NCI-H2107 (cell line): Measurements from ENCODE around the gene AMDHD1.
"Not testable (repeated sequence)": the region's sequence is repeated elsewhere in the genome, so short reads cannot be mapped to it uniquely, and the experiment has no call there.

Experiments
- DNase-seq: peaks from one replicate; lab custom pipeline; 2025; lab: John Stamatoyannopoulos, UW

The AMDHD1 gene

DNA sequence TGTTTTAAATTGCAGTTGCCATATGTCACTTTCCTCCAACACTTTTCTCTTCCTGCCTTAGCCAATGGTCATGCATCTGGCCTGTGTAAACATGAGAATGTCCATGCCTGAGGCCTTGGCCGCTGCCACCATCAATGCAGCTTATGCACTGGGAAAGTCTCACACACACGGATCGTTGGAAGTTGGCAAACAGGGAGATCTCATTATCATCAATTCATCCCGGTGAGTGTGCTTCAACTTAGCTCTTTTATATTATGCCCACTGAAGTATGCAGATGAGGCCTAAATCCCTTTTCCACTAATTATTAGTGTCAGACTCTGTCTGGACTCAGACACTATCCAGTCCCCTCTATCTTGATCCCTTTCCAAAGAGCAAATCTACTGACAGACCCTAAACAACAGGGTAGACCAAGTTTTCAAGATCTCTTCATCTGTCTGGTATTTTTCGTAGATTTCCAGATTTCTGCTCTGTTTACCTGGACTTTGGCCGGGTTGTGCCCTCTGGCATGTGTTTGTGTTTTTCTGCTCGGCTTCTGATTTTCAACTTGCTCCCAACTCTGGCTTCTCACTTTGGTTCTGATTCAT lies 23.2 kb downstream of the AMDHD1 start:
- no peak for DNase-seq

DNA sequence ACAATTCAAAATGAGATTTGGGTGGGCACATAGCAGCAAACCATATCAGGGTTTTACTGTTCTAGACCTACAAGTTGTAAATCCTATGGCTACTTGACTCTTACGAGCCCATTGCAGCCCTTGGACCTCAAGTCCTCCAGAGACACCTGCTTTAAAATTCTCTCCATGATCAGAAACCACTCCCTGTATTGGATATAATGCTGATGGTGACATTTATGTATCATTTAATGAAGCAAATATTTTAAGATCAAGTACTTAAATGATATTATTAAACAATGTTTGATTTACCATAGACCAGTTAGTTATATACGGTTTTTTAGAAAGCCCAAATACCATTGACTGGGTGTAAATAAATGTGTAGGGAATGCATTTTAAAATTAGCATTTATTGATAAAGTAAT lies 24.2 kb downstream of the AMDHD1 start:
- no peak for DNase-seq

DNA sequence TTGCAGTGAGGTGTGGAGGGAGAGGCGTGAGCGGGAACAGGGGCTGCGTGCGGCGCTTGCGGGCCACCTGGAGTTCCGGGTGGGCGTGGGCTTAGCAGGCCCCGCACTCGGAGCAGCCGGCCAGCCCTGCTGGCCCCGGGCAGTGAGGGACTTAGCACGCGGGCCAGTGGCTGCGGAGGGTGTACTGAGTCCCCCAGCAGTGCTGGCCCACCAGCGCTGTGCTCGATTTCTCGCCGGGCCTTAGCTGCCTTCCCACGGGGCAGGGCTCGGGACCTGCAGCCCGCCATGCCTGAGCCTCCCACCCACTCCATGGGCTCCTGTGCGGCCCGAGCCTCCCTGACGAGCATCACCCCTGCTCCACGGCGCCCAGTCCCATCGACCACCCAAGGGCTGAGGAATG lies 26.0 kb downstream of the AMDHD1 start:
- not testable (repeated sequence) for DNase-seq

DNA sequence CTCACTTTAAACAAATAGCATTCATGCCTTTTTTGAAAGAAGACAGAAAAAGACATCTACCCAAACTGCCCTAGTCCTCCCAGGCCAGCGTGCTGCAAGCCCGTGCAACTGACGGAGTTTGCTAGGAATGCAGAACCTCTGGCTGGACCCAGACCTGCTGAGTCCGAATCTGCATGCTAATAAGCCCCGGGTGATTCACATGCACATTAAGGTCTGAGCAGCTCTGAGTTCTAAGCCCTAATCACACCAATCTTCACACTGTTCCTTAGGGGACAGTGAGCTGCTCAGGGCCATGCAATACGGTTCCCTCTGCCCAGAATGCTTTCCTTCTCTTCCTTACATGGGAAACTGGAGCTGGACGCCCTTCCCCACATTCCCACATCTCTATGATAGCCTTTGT lies 27.8 kb downstream of the AMDHD1 start:
- no peak for DNase-seq

DNA sequence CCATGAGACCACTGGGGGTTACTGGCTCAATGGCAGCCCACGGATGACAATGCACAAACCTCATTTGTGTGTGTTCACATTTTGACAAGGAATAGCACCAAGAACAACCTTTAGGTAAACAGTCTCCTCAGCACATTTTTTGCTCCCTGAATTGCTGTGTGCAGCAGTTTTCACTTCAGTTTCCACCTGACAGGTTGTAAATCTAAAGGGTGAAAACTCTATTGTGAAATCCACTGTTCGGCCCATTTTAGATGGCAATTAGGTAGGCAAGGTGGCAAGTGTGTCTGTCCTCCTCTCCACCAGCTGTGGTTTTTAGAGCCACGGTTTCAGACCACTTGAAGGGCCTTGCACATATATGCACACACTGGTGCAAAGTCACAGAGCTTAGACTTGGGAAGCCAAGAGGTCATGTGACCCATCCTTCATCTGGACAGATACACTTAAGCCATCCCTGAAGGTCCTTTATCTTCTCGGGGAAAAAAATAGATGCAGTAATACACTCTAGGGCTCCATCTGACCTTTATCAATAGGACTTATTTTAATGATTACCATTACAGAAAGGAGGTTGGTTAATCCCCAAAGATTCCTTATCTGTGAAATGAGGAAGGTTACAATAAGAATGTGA lies 29.8 kb downstream of the AMDHD1 start:
- no peak for DNase-seq

DNA sequence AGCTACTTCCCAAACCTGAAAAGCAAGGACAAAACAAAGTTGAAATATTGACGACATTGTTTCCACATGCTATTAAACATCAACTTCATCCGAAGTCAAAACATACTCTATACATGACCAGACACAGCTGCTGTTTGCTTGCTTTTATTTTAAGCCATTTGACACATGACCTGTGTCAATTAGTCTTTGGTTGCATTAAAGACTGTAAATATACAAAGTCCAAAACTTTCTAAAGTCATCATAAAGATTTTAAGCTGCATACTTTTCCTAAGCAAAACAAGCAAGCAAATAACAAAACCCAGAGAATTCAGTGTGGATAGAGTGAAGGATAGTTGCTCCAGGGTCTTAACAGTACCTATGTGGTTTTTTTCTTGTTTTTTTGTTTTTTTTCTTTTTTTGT lies 31.2 kb downstream of the AMDHD1 start:
- DNase-seq, result no peak

DNA sequence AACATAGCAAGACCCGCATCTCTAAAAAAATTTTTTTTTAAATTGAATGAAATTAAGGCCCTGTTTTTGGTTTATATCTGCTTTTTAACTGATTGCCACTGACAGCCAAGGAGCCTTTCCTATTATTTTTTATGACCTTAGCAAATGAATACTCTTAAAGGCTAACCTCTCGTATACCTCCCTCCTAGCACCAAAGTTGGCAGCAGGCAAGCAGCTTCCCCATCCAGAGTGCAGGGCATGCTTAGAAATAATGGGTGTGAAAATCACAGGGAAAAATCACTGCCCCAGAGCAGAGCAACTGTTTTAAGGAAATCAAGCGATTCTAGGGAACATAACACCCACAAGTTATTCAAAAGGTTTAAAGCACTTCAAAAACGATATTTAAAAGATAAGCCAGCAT lies 32.4 kb downstream of the AMDHD1 start:
- no peak for DNase-seq

DNA sequence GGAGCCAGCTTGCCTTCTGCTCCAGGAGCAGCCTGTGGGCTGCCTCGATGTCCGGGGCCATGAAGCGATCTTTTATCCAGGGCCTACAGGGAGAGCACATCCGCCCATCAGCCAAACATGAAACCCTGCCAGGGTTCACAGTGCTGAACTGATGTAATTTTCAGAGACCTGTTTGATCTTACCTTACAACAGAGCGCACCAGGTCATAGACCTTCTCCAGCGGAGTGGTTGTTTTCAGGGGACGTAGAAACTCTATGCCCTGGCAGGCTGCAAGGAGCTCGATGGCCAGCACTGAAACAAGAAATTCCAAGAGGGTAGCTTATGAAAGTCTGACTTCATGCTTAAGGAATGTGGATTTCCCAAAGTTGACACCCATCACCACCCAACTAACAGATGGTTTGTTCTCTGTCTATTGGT lies 33.3 kb downstream of the AMDHD1 start:
- no peak for DNase-seq

DNA sequence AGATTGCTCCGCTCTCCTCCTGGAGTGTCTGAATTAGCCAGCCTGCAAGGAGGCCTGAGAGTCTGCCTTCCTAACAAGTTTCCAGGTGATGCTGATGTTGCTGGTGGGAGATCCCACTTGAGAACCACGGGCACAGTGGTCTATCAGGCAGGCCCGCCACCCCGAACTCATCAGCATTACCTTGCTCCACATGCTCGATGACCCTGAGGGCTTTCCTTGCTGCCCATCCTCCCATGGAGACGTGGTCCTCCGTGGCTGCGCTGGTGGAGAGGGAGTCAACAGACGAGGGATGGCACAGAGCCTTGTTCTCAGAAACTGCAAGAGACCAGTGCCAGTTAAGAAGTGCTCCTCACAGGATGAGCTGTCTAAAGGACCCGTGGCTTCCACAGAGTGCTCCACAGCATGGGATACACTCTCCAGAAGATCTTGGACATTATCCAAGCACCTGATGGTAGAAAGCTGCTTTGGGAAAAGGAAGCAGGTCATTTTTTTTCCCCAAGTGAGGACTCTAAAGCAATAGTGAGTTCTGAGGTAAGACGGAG lies 34.7 kb downstream of the AMDHD1 start:
- no peak for DNase-seq

DNA sequence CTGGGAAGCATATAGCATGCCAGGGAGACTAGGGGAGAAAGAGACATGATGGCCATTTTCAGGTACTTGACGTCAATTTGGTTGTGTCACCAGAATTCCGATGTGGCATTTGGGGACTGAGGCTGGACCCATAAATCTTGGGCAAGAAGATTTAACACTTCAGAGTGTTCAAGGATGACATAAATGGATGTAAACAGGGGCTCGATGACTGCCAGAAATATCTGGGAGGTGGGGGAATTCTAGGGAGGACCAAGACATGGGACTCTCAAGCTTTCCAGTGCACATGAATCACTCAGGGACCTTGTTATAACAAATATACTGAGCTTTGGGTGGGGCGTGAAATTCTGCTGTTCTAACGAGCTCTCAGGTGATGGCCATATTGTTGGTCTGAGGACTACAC lies 35.2 kb downstream of the AMDHD1 start:
- DNase-seq, result no peak

DNA sequence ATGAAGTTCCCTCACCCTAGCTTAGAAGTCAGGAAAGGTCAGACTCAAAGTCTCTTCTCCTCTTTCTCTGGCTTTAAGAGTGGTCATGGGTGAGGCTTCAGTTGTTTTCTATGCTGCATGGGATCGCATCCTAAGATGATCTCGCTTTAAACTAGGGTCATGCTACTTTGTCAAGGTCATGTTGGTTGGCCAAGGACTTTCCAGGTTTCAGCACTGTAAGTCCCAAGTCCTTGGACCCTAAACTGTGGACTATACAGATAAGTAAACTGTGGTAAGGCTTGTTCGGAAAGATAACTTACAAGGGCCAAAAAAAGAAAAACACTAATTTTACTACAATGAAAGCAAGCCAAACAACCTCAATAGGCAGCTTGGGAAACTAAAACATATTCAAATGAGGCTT lies 35.6 kb downstream of the AMDHD1 start:
- DNase-seq, result no peak

DNA sequence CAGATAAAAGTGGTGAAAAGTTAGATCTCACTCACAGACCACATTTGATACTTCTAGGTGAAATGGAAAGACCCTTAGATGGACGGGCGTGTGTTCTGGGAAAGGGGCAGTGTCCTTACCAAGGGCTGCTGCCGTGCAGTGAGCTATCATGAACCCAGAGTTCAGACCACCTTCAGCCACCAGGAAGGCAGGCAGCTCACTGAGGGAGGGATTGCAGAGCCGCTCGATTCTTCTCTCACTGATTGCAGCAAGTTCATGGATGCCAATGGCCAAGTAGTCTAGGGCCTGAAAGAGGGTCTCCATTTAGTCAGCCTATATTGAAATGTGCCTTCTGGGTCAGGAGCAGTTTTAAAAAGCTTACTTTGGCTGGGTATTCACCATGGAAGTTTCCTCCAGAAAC lies 37.3 kb downstream of the AMDHD1 start:
- no peak for DNase-seq

DNA sequence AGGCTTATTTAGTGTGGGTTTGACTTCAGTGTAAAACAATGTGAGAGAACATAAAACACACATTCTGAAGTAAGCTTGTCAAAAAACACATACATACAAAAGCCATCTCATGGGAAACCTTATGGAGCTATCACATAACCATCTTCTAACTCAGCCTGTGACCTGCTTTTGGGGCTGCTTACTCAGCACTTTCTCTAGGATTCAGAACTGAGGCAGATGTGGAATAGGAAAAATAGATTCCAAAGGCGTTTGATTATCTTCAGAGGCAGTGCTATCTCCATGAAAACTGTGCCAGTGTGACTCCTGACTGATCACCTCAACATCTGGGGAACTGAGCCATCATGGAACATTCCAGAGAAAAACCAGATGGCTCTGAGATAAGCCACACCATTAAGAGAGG lies 39.5 kb downstream of the AMDHD1 start:
- no peak for DNase-seq

DNA sequence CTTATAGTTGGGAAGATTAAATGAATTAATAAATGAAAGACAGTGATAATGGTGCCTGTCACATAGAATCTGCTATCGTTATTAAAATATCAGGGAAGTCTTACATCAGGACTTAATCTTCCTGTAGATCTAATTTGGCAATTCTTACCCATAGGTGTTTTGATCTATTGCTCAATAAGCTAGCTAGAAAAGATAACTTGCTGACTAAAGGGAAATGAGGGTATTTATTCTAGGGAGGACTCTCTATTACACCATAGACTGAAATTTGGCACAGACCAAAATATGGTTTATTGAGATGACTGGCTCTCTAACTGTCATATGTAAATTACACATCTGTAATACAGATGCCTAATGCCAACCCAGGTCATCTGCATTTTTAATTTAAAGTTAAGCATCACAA lies 41.6 kb downstream of the AMDHD1 start:
- DNase-seq, result no peak

DNA sequence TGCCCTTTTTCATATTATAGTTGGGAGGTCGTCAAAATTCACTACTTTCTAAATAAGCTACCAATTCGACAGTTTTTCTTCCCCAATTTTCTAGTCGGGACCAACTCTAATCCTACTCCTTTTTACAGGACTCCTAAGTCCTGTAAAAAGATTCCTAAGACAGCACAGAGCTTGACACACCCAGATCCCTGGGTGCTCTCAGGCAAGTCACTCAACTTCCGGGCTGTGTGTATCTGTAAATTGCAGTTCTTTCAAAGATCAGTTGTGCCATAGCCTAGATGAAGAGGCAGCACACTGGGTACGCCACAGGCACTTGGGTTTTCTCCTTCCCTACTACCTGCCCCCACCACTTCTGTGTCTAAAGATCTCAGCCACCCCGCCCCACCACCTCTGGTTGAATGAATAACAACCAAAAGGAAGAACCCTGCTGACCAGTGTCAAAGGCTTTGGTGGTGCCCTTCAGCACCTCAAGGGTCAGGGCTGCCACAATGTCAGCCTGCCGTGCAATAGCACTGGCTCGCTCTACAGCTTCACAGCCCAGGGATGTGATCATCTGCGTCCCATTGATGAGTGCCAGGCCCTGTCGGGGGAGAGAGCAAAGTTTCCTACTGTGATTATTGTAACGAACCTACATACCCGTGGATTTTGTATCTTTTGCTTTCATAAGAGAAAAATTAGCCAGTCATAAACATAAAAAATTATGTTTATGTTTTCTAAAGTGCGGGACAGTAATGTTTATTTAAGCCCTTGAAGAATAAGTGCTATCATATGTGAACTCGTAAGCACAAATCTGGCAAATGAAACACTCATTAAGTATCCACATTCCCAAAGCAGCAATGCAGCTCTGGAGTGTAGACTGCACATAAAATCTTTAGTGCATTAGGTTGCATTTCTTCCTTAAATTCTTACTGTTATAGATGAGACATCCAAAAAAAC lies 43.8 kb downstream of the AMDHD1 start:
- DNase-seq, result no peak

DNA sequence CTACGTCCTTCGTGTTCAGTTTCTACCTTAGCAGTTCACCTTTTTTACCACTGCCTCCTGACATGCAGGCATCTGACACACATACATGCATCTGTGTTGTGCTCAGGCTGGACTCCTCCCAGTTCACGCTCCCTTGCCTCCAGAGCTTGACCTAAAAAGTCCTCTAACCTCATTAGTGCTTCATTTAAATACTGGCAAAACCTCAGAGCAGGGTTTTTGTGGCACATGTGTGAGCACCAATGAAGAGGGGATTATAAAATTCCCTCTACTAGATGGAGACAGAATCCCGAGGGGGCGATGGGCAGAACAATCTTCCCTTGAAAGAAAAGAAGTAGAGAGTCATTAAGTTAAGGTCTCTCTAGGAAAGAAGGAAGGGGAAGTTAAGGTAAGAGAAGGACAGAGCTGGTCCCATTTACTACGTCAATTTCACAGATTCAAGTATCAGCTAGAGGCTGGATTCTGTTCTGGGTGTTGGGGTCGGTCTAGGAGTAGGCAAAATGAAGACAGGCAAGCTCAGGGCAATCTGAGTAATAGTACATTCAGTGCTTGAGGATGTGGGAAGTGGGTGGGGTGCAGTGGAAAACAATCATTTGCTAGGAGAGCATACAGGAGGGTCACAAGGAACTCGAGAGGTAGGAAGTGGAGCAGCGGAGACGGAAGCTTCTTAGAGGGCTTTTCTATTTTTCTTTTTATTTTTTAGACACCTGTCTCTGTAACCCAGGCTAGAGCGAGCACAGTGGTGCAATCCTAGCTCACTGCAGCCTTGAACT lies 45.6 kb downstream of the AMDHD1 start:
- DNase-seq, result no peak

DNA sequence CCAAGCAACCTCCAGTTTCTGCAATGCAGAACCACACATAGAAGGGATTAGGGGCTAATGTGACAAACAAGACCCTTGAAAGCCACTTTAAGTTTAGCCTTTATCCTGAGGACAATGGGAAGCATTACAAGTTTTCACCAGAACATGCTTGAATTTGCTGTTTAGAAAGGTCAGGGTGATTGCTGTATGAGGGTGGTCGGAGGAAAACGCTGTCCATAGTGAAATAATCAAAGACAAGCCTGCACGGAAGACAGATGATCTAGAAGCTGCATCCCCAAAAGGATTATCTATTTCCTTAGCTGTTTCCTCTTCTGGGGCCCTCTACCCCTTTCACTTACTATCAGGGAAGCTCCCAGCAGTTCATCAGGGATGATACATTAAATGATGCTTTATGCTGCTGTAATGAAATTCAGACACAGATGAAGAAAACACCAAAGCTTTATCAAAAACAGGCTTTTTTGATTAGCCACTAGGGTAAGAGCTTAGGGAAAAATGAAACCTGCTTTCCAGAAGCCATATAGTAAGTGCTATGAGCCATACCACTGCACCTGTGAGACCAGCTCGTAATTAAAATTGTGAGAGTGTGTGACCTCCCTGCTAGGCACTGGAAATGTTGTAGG lies 46.5 kb downstream of the AMDHD1 start:
- DNase-seq, result no peak

DNA sequence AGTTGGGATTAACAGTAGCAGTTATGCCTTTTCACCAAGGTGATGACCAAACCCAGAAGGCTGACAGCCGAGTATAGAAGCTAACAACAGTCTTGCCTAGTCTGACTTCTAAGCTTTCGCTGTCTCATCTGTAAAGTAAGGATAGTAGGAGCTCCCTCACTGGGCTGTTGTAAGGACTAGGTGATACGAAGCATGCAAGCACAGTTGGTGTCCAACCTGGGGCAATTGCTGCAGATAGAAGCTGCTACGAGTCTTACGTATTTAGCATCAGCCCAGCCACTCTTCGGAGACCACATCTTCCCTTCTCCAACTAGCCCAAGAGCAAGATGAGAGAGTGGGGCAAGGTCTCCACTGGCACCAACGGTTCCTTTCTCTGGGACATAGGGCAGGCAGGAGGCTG lies 47.0 kb downstream of the AMDHD1 start:
- no peak for DNase-seq

DNA sequence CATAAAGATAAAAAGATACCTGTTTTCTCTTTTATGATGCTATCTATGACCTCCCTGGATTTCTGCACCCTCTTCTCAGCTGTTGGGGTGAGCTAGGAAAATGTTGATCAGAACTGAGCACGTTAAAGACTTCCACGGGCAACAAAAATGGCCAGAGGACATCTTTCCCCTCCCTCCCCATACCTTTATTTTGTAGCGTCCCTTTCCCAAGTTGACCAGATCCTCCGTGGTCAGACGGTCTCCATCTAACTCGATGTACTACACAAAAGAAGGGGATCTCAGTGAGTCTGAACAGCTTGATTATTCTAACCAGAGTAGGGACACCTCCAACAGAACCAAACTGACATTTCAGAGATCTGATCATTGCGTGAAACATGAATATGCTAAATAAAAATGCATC lies 50.8 kb downstream of the AMDHD1 start:
- DNase-seq, result no peak

DNA sequence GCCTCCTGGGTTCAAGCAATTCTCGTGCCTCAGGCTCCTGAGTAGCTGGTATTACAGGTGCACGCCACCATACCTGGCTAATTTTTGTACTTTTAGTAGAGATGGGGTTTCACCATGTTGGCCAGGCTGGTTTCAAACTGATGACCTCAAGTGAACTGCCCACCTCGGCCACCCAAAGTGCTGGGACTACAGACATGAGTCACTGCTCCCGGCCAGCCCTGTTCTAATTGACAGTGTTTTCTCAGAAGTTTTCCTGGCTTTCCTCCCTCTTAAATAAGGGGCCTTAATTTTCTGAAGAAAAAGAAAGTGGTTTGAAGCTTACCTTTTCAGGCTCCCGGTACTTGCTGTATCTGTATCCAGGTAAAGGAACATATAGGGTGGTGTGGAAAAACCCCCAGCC lies 51.3 kb downstream of the AMDHD1 start:
- DNase-seq, result no peak

DNA sequence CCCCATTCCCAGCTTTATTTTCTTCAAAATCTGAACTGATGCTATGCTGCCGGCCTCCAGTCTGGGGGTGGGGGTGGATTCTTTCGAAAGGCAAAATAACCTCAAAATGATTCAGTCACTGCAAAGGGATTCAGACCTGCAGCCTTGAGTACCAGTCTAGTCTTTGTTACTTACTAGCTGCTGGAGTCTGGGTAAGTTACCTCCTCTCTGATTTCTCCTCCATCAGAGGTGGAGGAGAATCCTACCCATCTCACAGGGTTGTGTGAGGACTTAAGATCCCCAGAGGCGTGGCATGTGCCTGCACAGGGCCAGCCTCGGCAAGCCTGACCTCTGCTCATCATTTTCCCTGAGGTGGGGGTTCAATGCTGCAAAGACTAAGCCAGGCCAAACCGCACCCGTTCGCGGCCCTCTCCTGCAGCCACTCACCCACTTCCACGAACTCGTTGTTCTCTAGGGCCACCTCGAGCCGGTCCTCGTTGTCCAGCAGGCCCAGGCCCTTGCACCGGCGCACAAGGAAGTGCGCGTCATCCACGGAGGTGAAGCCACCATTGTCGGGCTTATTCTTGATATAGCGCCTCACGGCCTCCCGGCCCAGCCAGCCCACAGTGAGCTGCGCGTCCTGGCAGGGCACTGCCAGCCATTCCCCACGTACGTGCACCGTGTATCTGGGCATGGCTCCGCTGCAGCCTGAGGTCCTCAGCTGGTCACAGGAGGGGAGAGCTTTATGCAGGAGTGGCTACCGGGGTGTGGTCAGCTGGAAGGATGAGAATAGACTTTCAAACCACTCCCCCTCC lies 52.3 kb downstream of the AMDHD1 start:
- no peak for DNase-seq
